ENCODE measurements around the gene RHBDF1. TPM values are rescaled to one million over a fixed set of nuclear protein-coding genes. Genes with fewer than 3 reads are reported as not detected.

The RHBDF1 gene
- total and polyA plus RNA-seq, 2 of the 13 experiments (the other 11 are each of a cell fraction or from before 2014, with no cell fraction given), result 5.4 to 26.9 TPM

GRCh38 chr16:77807-78443, 5.5 kb upstream of the RHBDF1 start, which contains the start of gene MPG (continued):
- no peak for TF ChIP-seq ZHX1 (CRISPR knock-in tag; IDR thresholded peaks at IDR 0.05; ENCODE audit: low read depth)
- TF ChIP-seq ZNF350 (CRISPR knock-in tag; IDR thresholded peaks at IDR 0.05; ENCODE audit: borderline replicate concordance, low read depth), result no peak
- TF ChIP-seq ZNF138 (CRISPR knock-in tag; IDR thresholded peaks at IDR 0.05; ENCODE audit: low read depth), result no peak
- peak; percentile 33; the same call in 1 of the 2 replicates for TF ChIP-seq ZNF580 (CRISPR knock-in tag; IDR thresholded peaks at IDR 0.05; ENCODE audit: borderline replicate concordance, low read depth)
- TF ChIP-seq, protein P1, sequence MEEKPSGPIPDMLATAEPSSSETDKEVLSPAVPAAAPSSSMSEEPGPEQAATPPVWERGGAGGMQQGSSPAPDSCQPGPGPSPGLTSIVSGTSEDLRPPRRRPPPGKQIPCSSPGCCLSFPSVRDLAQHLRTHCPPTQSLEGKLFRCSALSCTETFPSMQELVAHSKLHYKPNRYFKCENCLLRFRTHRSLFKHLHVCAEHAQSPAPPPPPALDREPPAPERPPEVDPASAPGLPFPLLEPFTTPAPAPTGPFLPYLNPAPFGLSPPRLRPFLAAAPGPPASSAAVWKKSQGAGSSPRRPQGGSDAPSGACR (CRISPR knock-in tag; IDR thresholded peaks at IDR 0.05), result no peak
- no peak for TF ChIP-seq ETV6 (CRISPR knock-in tag; conservative IDR thresholded peaks at IDR 0.05)
- TF ChIP-seq, protein P2, sequence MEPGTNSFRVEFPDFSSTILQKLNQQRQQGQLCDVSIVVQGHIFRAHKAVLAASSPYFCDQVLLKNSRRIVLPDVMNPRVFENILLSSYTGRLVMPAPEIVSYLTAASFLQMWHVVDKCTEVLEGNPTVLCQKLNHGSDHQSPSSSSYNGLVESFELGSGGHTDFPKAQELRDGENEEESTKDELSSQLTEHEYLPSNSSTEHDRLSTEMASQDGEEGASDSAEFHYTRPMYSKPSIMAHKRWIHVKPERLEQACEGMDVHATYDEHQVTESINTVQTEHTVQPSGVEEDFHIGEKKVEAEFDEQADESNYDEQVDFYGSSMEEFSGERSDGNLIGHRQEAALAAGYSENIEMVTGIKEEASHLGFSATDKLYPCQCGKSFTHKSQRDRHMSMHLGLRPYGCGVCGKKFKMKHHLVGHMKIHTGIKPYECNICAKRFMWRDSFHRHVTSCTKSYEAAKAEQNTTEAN (CRISPR knock-in tag; conservative IDR thresholded peaks at IDR 0.05), result no peak; the same call in 1 of the 2 replicates
- TF ChIP-seq ZNF605 (CRISPR knock-in tag; IDR thresholded peaks at IDR 0.05), result no peak
- TF ChIP-seq PAF1 (CRISPR knock-in tag; IDR thresholded peaks at IDR 0.05), result no peak
- no peak for TF ChIP-seq FOXA1 (IDR thresholded peaks at IDR 0.05)
- no peak for TF ChIP-seq FOXA1 (CRISPR knock-in tag; IDR thresholded peaks at IDR 0.05)
- TF ChIP-seq ZFP90 (CRISPR knock-in tag; IDR thresholded peaks at IDR 0.05; ENCODE audit: borderline replicate concordance), result 0 out of 2 replicates have a peak, but pooled peaks have one; percentile 59
- no peak for TF ChIP-seq RBM22 (optimal IDR thresholded peaks at IDR 0.05; ENCODE audit: low read length)
- 0 out of 2 replicates have a peak, but pooled peaks have one; percentile 13 for TF ChIP-seq GLI4 (CRISPR knock-in tag; IDR thresholded peaks at IDR 0.05; ENCODE audit: borderline replicate concordance)
- TF ChIP-seq, protein P3, sequence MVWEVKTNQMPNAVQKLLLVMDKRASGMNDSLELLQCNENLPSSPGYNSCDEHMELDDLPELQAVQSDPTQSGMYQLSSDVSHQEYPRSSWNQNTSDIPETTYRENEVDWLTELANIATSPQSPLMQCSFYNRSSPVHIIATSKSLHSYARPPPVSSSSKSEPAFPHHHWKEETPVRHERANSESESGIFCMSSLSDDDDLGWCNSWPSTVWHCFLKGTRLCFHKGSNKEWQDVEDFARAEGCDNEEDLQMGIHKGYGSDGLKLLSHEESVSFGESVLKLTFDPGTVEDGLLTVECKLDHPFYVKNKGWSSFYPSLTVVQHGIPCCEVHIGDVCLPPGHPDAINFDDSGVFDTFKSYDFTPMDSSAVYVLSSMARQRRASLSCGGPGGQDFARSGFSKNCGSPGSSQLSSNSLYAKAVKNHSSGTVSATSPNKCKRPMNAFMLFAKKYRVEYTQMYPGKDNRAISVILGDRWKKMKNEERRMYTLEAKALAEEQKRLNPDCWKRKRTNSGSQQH (CRISPR knock-in tag; IDR thresholded peaks at IDR 0.05; ENCODE audit: low read depth), result 0 out of 2 replicates have a peak, but pooled peaks have one; percentile 41
- TF ChIP-seq, protein P4, sequence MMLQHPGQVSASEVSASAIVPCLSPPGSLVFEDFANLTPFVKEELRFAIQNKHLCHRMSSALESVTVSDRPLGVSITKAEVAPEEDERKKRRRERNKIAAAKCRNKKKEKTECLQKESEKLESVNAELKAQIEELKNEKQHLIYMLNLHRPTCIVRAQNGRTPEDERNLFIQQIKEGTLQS (CRISPR knock-in tag; IDR thresholded peaks at IDR 0.05), result no peak
- no peak; the same call in 1 of the 2 replicates for TF ChIP-seq ZNF710 (CRISPR knock-in tag; IDR thresholded peaks at IDR 0.05; ENCODE audit: borderline replicate concordance)
- TF ChIP-seq ZNF34 (CRISPR knock-in tag; IDR thresholded peaks at IDR 0.05; ENCODE audit: borderline replicate concordance), result no peak
- TF ChIP-seq EED (CRISPR knock-in tag; IDR thresholded peaks at IDR 0.05), result no peak
- no peak for TF ChIP-seq ZFP62 (CRISPR knock-in tag; IDR thresholded peaks at IDR 0.05)

Data from HepG2 (cell line).